Stimulated activated naive CD4-positive, alpha-beta T cell treated with Interleukin-2 at 50 U/mL for 16 hours (primary cell): ENCODE results near the gene RPL15.

Experiments used
- DNase-seq: peaks from one replicate; lab custom pipeline; 2025; lab: John Stamatoyannopoulos, UW

RPL15 gene

DNA sequence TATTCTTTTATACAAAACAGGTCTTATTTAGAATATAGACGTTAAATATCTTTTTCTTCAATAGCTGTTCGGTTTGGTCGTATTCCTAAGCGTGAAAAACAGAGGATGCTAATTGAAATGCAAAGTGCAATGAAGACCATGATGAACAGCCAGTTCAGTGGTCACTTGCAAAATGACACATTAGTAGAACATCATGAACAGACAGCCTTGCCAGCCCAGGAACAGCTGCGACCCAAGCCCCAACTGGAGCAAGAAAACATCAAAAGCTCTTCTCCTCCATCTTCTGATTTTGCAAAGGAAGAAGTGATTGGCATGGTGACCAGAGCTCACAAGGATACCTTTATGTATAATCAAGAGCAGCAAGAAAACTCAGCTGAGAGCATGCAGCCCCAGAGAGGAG, 45.0 kb downstream of the RPL15 start:
- DNase-seq = no peak

DNA sequence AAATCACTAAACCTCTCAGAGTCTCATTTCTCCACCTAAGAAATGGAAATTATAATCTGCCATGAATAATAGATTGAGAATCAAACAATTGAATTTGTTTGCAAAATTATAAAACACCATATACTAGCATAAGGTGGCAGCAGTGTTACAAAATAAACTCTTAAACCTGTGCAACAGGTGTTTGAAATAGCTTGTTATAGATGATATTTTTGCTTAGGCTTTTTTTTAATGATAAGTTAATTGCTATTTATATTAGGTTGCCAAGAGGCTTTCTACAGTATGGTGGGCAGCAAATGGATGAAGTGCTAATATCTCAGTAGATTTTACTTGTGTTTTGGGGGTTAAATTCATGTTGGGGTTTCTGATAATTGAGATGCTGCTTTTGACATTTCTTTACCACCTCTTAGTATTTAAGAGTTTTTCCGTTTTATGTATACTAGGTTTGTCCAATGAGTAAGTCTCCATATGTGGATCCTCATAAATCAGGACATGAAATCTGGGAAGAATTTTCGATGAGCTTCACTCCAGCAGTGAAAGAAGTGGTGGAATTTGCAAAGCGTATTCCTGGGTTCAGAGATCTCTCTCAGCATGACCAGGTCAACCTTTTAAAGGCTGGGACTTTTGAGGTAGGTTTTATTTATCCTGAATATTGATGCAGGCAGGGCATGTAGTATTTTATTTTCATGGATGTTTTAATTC, 47.8 kb downstream of the RPL15 start:
- no peak for DNase-seq

DNA sequence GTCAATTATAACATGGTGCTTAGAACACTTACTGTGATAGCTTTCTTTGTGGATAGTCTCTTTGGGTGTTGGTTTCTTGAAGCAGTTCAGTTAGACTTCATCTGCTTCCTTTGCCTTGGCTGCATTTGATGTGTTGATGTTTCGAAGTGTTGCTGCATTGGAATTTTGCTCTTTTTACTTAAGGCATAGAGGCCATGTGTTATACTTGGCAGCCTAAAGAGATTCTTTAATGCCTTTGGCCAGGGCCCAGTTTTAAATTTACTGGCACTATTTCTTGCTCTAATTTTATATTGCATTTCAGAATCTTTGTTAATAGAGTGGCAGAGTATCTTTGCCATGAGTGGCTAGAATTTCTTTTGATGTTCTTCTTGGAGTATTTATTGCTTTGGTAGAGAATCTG, 49.4 kb downstream of the RPL15 start:
- DNase-seq = no peak

DNA sequence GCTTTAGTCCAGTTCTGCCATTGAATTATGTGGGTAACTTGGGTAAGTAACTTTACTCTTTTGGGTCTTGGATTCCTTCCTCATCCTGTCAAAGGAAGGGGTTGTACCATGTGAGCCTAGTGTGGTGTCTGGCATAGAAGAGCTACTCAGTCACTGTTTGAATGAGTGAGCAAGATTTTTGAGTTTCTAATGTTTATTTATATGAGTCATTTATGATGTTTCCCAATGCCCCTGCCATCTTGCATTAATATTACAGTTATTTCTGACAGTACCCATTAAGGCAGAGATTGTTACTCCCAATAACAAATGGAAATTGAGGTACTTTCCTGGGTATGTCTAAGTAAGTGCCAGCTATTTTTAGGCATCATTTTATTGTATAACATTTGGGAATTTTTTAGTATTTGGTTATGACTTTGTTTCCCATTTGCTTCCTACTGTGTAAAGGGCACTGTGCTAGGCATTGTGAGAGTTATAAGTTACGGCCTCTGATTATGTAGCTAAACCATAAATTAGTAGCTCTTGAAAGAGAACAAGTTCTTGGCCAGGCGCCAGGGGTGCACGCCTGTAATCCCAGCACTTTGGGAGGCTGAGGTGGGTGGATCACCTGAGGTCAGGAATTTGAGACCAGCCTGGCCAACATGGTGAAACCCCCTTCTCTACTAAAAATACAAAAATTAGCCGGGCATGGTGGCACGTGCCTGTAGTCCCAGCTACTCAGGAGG, 51.7 kb downstream of the RPL15 start:
- DNase-seq = no peak

DNA sequence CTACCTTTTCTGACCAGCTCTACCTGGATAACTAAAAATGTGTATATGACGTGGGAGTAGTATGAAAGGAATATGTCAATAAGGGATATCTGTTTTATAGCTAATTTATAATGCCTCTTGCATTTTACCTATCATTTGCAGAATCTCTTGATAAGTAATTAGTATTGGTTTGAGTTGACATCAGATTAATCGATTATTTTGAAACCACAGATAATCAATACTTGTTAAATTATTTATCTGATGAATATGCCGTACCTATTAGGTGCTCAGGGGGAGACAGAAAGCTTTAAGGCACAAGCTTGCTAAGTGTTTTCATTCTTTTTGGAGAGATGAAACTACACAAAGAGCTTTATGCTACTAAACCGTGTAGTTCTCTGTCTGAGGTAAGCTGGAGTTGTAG, 52.5 kb downstream of the RPL15 start:
- DNase-seq = no peak
